Stimulated activated CD4-positive, alpha-beta T cell treated with anti-CD3 and anti-CD28 coated beads, Interleukin-1b, Interleukin-23, amount 100 ng/mL, for 1 hour (primary cell): ENCODE measurements around the gene CNNM4.
A peak's percentile ranks its signal among the peaks of the same experiment; 100 is the strongest.

ENCODE experiments used
- DNase-seq, 2 donors: peaks; one replicate each; pipeline ENCODE4 v3.0.0-alpha.2; 2020; ENCODE audit warnings: low read depth in 2 of 2

CNNM4 gene

GRCh38 chr2:96810783-96811192 lies 50.1 kb downstream of the CNNM4 start:
- no peak for DNase-seq

GRCh38 chr2:96811917-96812316 lies 51.2 kb downstream of the CNNM4 start:
- no peak for DNase-seq

GRCh38 chr2:96813656-96814055 lies 53.0 kb downstream of the CNNM4 start:
- DNase-seq, result no peak

GRCh38 chr2:96815326-96816126 lies 54.8 kb downstream of the CNNM4 start:
- DNase-seq, result no peak

GRCh38 chr2:96816127-96816835 lies 55.6 kb downstream of the CNNM4 start, which contains the start of gene CNNM3:
CNNM3 (plus strand) TSS chr2:96816268; CDS start chr2:96816278, 10 bp downstream.
- DNase-seq, result peak; percentile 89 to 95

- DNase-seq, result no peak
Measured at GRCh38 chr2:96816836-96817702, 56.4 kb downstream of the CNNM4 start.

GRCh38 chr2:96817882-96818281 lies 57.2 kb downstream of the CNNM4 start:
- no peak for DNase-seq

GRCh38 chr2:96819128-96819875 lies 58.6 kb downstream of the CNNM4 start:
- DNase-seq, result no peak

- no peak for DNase-seq
Measured at GRCh38 chr2:96819876-96820511, 59.3 kb downstream of the CNNM4 start.

- no peak for DNase-seq
Measured at GRCh38 chr2:96821113-96821675, 60.5 kb downstream of the CNNM4 start.

GRCh38 chr2:96822786-96823185 lies 62.1 kb downstream of the CNNM4 start:
- DNase-seq, result no peak

GRCh38 chr2:96823198-96823597 lies 62.5 kb downstream of the CNNM4 start:
- DNase-seq, result no peak

- DNase-seq, result no peak
Measured at GRCh38 chr2:96824079-96824870, 63.6 kb downstream of the CNNM4 start.

- no peak for DNase-seq
Measured at GRCh38 chr2:96825057-96825456, 64.4 kb downstream of the CNNM4 start.

GRCh38 chr2:96826546-96827278 lies 66.0 kb downstream of the CNNM4 start:
- DNase-seq, result no peak

- no peak for DNase-seq
Measured at GRCh38 chr2:96828436-96828835, 67.7 kb downstream of the CNNM4 start.

- no peak for DNase-seq
Measured at GRCh38 chr2:96828874-96829273, 68.2 kb downstream of the CNNM4 start.

- DNase-seq, result no peak
Measured at GRCh38 chr2:96830044-96830562, 69.4 kb downstream of the CNNM4 start.

GRCh38 chr2:96831679-96832078 lies 71.0 kb downstream of the CNNM4 start:
- no peak for DNase-seq
